ENCODE measurements around the gene GAL.

Gene GAL

GRCh38 chr11:68659158-68659921, 25.0 kb upstream of the GAL start:
- no peak for DNase-seq (ENCODE audit: low read depth)

- DNase-seq (ENCODE audit: low read depth), result no peak
Measured at GRCh38 chr11:68660066-68660810, 24.1 kb upstream of the GAL start.

GRCh38 chr11:68661014-68661413, 23.3 kb upstream of the GAL start:
- no peak for DNase-seq (ENCODE audit: low read depth)

DNA sequence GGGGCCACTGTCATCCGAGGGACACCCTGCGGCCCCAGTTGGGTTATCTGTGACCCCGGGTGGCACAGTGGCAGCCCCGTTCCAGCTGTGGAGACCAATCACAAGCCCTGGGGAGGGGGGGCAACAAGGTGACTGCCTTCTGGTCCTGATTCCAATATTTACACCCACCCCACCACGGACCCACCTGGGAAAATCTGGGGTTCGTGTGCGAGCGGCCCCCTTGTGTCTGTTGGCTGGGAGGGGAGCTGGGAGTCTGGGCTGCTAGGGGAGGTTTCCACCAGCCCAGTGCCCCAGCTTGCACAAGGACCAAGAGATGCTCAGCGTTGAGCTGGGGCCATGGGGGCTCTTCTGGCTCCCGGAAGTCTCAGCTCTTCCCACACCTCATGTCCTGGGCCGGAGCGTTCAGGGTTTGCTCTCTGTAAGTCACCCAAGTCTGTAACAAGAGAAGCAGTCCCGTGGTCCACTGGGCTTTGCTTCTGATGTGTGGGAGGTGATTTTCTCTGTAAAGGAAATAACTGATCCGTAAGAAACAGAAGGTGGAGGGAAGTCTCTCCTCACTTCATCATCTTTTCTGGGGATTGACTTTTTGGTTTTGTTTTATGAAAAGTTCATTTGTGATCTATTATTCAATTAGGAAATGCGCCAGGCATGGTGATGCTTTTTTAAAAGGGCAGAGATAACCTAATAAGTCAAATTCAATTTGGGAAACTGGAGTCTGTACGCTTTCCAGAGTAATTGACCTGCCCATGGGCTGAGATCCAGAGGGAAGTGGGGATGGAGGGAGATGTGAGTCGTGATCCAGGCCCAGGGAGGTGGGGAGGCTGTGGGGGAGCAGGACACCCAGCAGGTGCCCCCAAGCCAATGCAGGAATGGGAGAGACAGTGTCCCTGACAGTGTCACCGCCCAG, 22.4 kb upstream of the GAL start:
- no peak for DNase-seq (ENCODE audit: low read depth)

DNA sequence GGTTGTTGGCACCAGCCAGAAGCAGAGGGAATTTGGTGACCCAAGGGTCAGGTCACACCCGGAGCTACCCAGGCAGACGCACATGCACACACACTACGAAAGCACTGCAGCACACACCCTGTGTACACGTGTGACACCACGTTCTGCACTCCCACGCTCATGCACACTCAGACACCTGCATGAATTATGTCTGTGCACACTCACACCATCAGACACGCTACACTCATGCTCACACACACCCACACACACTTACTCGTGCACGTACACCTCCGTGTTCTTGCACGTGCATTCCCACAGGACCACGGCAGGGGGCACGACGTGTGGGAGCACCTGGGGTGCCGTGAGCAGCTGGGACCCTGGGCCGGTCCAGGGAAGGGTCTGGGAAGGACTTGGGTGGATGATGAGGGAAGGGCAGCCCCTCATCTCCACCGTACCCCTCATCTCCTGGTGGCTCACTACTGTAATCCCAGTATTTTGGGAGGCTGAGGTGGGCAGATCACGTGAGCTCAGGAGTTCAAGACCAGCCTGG, 20.8 kb upstream of the GAL start:
- no peak for DNase-seq (ENCODE audit: low read depth)

DNA sequence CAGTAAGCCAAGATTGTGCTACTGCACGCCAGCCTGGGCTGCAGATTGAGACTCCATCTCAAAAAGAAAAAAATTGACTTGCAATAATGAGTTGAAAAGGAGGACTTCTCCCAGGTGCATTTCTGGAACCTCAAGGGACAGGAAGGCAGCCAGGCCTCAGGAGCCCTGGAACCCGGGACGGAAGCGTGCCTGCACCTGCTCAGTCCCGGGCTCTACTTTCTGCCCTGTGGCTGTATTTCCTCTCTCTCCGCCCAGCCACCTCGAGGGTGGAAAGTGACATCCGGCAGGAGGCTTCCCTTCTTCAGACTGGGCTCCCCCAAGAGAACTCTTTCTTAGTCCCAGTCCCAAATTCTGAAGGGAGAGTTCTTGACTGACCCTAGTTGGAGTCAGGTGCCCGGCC, 20.2 kb upstream of the GAL start:
- DNase-seq (ENCODE audit: low read depth), result no peak

DNA sequence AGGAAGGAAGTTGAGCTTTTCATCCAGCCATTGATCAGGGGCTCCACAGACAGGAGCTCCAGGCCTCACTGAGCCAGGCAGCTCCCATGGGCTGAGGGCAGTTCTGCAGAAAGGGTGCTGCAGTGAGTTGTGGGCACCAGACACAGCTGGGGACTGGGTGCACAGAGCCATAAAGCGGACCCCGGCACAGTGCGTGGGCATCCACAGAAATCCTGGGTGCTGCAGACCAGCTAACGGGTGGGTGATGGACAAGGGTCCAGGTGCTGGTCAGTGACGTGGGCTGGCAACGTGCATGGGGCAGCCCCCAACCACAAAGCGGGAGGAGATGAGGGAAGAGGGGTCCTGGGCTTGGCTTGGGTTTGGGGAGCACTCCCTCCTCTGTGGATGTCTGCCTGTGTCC, 19.4 kb upstream of the GAL start:
- DNase-seq (ENCODE audit: low read depth), result no peak

DNA sequence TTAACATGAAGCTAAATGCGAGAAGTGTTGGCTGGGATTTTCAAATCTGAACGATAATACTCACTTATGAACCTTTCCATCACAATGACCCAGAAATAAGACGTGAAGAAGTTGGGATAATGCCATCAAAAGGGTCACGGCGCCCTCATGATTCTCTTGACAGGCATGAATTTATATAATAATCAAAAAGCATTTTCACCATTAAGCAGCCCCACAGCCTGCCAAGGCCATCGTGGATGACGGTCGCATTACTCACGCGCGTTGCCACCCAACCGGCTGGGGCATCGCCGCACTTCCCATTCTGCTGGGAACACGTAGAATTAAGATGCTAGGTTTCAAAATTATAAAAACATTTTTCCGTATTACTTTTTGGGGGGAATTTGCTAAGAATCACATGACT, 18.9 kb upstream of the GAL start:
- DNase-seq (ENCODE audit: low read depth), result no peak

DNA sequence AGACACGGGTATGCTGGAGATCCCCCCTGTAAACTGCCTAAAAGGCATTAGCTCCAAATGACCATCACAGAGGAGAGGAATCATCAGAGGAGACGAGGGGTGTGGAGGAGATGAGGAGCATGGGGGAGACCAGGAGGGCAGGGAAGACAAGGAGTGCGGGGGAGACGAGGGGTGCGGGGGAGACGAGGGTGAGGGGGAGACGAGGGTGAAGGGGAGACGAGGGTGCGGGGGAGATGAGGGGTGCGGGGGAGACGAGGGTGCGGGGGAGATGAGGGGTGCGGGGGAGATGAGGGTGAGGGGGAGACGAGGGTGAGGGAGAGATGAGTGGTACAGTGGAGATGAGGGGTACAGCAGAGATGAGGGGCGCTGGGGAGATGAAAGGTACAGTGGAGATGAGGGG, 17.5 kb upstream of the GAL start:
- DNase-seq (ENCODE audit: low read depth), result no peak

GRCh38 chr11:68667511-68668500, 16.5 kb upstream of the GAL start:
- DNase-seq (ENCODE audit: low read depth), result no peak

GRCh38 chr11:68669301-68670090, 14.8 kb upstream of the GAL start:
- DNase-seq (ENCODE audit: low read depth), result no peak

DNA sequence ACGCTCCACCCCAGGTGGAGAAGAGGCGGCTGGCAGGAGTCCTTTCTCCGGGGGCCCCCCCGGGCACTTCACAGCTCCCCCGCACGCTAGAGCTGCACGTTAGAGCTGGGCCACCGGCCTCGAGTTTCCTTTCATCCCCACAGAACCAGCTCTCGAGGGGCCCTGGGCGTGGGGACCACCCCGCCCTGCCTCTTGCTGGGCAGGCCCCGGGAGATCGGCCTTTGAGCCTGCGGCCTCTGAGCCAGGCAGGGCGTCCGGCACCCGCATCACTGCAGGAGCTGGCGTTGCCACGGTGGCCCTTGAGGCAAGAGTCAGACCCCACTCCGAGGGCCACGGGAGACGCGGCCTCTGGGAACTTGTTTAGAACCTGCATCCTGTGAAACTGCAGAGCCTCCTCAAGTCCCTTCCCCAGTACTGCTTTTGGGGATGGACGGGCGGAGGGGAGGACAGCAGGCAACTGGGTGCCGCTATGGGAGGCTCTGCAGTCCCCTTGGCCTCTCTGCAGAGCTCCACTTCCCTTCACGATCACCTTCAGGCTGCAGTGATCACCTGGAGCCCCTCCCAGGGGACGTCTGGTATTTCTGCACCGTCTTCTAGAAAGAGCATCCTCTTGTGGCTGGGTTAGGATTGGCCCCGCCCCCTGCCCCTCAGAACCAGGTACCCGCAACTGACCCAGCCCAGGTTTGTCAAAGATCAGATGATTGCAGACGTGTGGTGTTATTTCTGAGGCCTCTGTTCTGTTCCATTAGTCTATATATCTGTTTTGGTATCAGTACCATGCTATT, 13.9 kb upstream of the GAL start:
- DNase-seq (ENCODE audit: low read depth), result no peak

- no peak for DNase-seq (ENCODE audit: low read depth)
Measured at GRCh38 chr11:68673306-68673945, 10.9 kb upstream of the GAL start.

DNA sequence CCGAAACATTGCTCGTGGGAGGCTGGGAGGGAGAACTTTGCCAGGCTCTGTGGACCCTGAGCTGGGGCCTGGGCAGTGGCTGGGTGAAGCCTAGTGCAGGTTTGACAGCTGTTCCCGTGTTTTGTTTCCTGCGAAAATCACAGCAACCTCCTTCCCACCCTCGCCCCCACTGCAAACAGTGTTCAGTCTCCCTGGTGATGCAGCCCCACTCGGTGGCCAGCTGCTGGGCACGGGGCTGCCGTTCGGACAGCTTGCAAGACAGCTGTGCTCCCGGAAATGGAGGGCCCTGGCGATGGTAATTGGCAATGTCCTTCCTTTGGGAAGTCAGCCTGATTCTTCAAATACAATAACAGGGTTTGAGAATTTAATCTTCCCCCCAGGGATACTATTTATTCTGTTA, 10.4 kb upstream of the GAL start:
- no peak for DNase-seq (ENCODE audit: low read depth)

- no peak for DNase-seq (ENCODE audit: low read depth)
Measured at GRCh38 chr11:68674461-68674860, 9.9 kb upstream of the GAL start.

GRCh38 chr11:68677432-68677831, 6.9 kb upstream of the GAL start:
- DNase-seq (ENCODE audit: low read depth), result no peak

DNA sequence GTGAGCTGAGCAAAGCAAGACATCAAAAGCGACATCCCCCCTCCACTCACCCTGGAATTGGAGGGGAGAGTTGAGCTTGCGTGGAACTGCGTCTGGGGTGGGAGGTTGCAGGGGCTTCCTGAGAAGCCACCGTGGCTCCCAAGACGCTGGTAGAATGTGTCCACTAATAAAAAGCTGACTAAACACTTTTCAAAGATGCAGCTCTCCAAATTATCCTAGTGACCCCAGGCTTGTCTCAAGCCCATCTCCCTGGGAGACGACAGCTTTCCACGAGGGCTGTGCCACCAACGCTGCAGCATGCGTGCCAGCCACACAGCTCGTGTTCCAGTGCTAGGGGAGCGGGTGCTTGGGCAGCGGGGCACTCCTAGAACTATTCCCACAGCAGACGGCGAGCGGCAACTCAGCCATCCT, 6.3 kb upstream of the GAL start:
- no peak for DNase-seq (ENCODE audit: low read depth)

DNA sequence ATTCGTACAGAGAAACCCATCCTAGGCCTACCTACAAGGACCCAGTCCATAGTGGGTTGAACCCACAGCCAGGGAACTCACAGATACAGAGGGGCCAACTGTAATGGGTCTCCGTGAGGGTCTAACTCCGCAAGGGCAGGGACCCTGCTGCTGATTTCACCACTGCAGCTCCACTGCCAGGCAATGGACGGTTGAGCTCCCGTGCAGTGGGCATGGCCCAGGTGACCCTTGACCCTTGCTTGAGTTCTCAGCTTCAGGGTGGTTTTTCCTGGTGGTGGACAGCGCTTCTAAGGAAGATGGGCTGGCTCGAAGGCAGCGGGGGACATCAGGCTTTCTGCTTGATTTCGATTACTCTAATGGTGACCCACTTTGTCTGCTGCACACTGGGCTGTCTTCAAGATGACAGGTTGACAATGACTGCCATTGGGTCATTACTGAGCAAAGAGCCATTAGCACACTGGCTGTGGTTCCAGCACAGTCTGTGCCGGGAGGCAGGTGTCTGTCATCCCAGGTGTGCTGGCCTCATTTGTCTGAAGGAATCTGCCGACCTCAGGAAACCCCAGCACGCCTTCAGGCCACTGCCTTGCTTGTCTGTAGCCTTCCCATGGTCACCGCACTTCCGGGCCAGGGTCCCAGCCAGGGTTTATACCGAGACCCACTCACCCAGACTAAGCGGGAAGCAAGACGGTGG, 3.7 kb upstream of the GAL start:
- no peak for DNase-seq (ENCODE audit: low read depth)

Measured in stimulated activated CD8-positive, alpha-beta memory T cell treated with anti-CD3 and anti-CD28 coated beads, Interleukin-12 subunit alpha, Interleukin-12 subunit beta, amount 100 ng/mL, for 1 hour (primary cell).